Midbrain (tissue), 1 donor: ENCODE measurements around the gene C11orf16.
A peak's percentile ranks its signal among the peaks of the same experiment; 100 is the strongest.
"Not testable (repeated sequence)": the region's sequence is repeated elsewhere in the genome, so short reads cannot be mapped to it uniquely, and the experiment has no call there.

ENCODE experiments used
- DNase-seq: peaks from one replicate; lab custom pipeline; 2025; lab: John Stamatoyannopoulos, UW

C11orf16 gene

GRCh38 chr11:8886322-8886721 is 46.4 kb downstream of the C11orf16 start:
- no peak for DNase-seq

- DNase-seq: not testable (repeated sequence)
Observed at GRCh38 chr11:8881585-8881984, 51.2 kb downstream of the C11orf16 start.

GRCh38 chr11:8878771-8879170 is 54.0 kb downstream of the C11orf16 start:
- DNase-seq: no peak

- DNase-seq: peak; percentile 3
Observed at GRCh38 chr11:8873741-8874405, 58.9 kb downstream of the C11orf16 start.

- DNase-seq: no peak
Observed at GRCh38 chr11:8871962-8872361, 60.8 kb downstream of the C11orf16 start.

GRCh38 chr11:8871171-8871775 is 61.5 kb downstream of the C11orf16 start:
- peak; percentile 59 for DNase-seq

- DNase-seq: peak; percentile 14
Observed at GRCh38 chr11:8870411-8871170, 62.2 kb downstream of the C11orf16 start.
